IMR-90 (cell line): ENCODE results near the gene POLR2I. TPM values are rescaled to one million over a fixed set of nuclear protein-coding genes. Genes with fewer than 3 reads are reported as not detected.
A peak's percentile ranks its signal among the peaks of the same experiment; 100 is the strongest.

Experiments used
- ATAC-seq: fragments of 200-7000 bp; cut with Tn5 transposase; 2 replicates; pipeline ENCODE4 v1.9.1; 2020; ENCODE audit warnings: low read depth, mild to moderate bottlenecking, moderate library complexity
- BruUV-seq: library from RNA; stranded (reverse); fragments of 400-500 nt; replicated peaks from 2 replicates; lab custom pipeline; 2021; lab: Mats Ljungman, UMichigan
- CTCF ChIA-PET: fragments of 300-600 bp; formaldehyde crosslinking; extraction: SDS; loops from one replicate; lab custom pipeline; 2021; ENCODE audit warnings: antibody characterized with exemption; lab: Yijun Ruan, JAX
- POLR2A ChIA-PET: fragments of 300-600 bp; sonication (Branson Sonifier 250); formaldehyde crosslinking; loops from one replicate; lab custom pipeline; 2022; ENCODE audit warnings: antibody characterized with exemption; ENCODE audit not compliant: unreplicated experiment; lab: Charles Lee
- DNase-seq: peaks from one replicate; pipeline ENCODE4 v3.0.0; 2013
- H2AFZ ChIP-seq: replicated peaks from 2 replicates; pipeline ENCODE3; 2013; ENCODE audit warnings: low read length, mild to moderate bottlenecking; ENCODE audit not compliant: poor library complexity
- H2AK5ac ChIP-seq: 2 replicates; pipeline ENCODE4 v1.6.1; 2013; ENCODE audit warnings: low read depth, low read length, inconsistent platforms
- H2AK9ac ChIP-seq: replicated peaks from 2 replicates; pipeline ENCODE3; 2013; ENCODE audit warnings: mild to moderate bottlenecking, low read depth, low read length, moderate library complexity; ENCODE audit not compliant: poor library complexity
- H2BK120ac ChIP-seq: 2 replicates; pipeline ENCODE4 v1.6.1; 2013; ENCODE audit warnings: low read depth, low read length, inconsistent platforms
- H2BK15ac ChIP-seq: 3 replicates; pipeline ENCODE4 v1.6.1; 2013; ENCODE audit warnings: low read depth, low read length, inconsistent platforms
- H2BK20ac ChIP-seq: 2 replicates; pipeline ENCODE4 v1.6.1; 2013; ENCODE audit warnings: low read depth, mild to moderate bottlenecking, inconsistent platforms, low read length, moderate library complexity
- H2BK5ac ChIP-seq: 2 replicates; pipeline ENCODE4 v1.6.1; 2013; ENCODE audit warnings: mild to moderate bottlenecking, low read depth, low read length, inconsistent platforms; ENCODE audit not compliant: poor library complexity, severe bottlenecking
- H3K14ac ChIP-seq: replicated peaks from 2 replicates; pipeline ENCODE4 v1.6.1; 2013; ENCODE audit warnings: low read depth, low read length, inconsistent platforms
- H3K18ac ChIP-seq: 2 replicates; pipeline ENCODE4 v1.6.1; 2013; ENCODE audit warnings: low read depth, low read length, control low read depth
- H3K23ac ChIP-seq: 2 replicates; pipeline ENCODE4 v1.6.1; 2013; ENCODE audit warnings: low read depth, low read length, inconsistent platforms
- H3K27ac ChIP-seq: 2 replicates; pipeline ENCODE4 v1.5.1; 2013; ENCODE audit warnings: mild to moderate bottlenecking, control low read depth, low read length; ENCODE audit not compliant: insufficient read depth
- H3K27me3 ChIP-seq: 2 replicates; pipeline ENCODE4 v1.6.1; 2013; ENCODE audit warnings: low read length; ENCODE audit not compliant: control insufficient read depth, insufficient read depth
- H3K36me3 ChIP-seq: 2 replicates; pipeline ENCODE4 v1.6.1; 2013; ENCODE audit warnings: low read length, mixed read lengths; ENCODE audit not compliant: control insufficient read depth, insufficient read depth
- H3K4ac ChIP-seq: 2 replicates; pipeline ENCODE4 v1.6.1; 2013; ENCODE audit warnings: low read depth, low read length, inconsistent platforms
- H3K4me1 ChIP-seq: 2 replicates; pipeline ENCODE4 v1.6.1; 2013; ENCODE audit warnings: low read length, mixed read lengths; ENCODE audit not compliant: control insufficient read depth, insufficient read depth
- H3K4me2 ChIP-seq: 2 replicates; pipeline ENCODE4 v1.6.1; 2013; ENCODE audit warnings: low read depth, mild to moderate bottlenecking, control low read depth, low read length, moderate library complexity
- H3K4me3 ChIP-seq: 2 replicates; pipeline ENCODE4 v1.5.1; 2013; ENCODE audit warnings: low read depth, mild to moderate bottlenecking, control low read depth, low read length, moderate library complexity; ENCODE audit not compliant: insufficient read depth
- H3K56ac ChIP-seq: 2 replicates; pipeline ENCODE4 v1.6.1; 2013; ENCODE audit warnings: low read length, inconsistent platforms; ENCODE audit not compliant: insufficient read depth; ENCODE audit errors: extremely low read depth
- H3K79me1 ChIP-seq, 2 experiments: 2 replicates each; pipeline ENCODE4 v1.6.1; 2013; ENCODE audit warnings: low read length in 2 of 2, inconsistent platforms in 1 of 2, low read depth in 1 of 2
- H3K9ac ChIP-seq: 2 replicates; pipeline ENCODE4 v1.6.1; 2013; ENCODE audit warnings: low read depth, low read length, control low read depth
- H3K9me1 ChIP-seq: 2 replicates; pipeline ENCODE4 v1.6.1; 2013; ENCODE audit warnings: low read length, inconsistent platforms; ENCODE audit not compliant: insufficient read depth
- H3K9me3 ChIP-seq: 2 replicates; pipeline ENCODE4 v1.6.1; 2013; ENCODE audit warnings: low read length; ENCODE audit not compliant: control insufficient read depth, insufficient read depth
- H4K20me1 ChIP-seq: 2 replicates; pipeline ENCODE4 v1.6.1; 2013; ENCODE audit warnings: low read length, inconsistent platforms; ENCODE audit not compliant: insufficient read depth
- H4K5ac ChIP-seq: 2 replicates; pipeline ENCODE4 v1.6.1; 2013; ENCODE audit warnings: mild to moderate bottlenecking, low read depth, low read length, control low read depth
- H4K8ac ChIP-seq, 2 experiments: 2 replicates each; pipeline ENCODE4 v1.6.1; 2013; ENCODE audit warnings: low read depth in 2 of 2, low read length in 2 of 2, control low read depth in 1 of 2, inconsistent platforms in 1 of 2
- H4K91ac ChIP-seq: 2 replicates; pipeline ENCODE4 v1.6.1; 2013; ENCODE audit warnings: low read depth, low read length, inconsistent platforms; ENCODE audit not compliant: insufficient read depth
- POLR2A ChIP-seq: IDR thresholded peaks from 2 replicates; pipeline ENCODE4 v1.6.1; 2012; ENCODE audit warnings: mild to moderate bottlenecking, low read depth, low read length
- WGBS, 2 experiments: methylation state at CpG; one replicate each; pipeline versions ENCODE4 v1.1.5 to v1.1.7; 2013; ENCODE audit warnings: missing lambda C conversion rate in 2 of 2; ENCODE audit not compliant: insufficient read length in 1 of 2; ENCODE audit errors: extremely low coverage in 2 of 2; 5-methylcytosine and 5-hydroxymethylcytosine counted together
- dilution Hi-C: fragments of 300-500 bp; cut with HindIII; formaldehyde crosslinking; loops from one replicate; pipeline ENCODE4 v1.14.3; 2018; ENCODE audit warnings: low sequenced_read_pairs; ENCODE audit not compliant: unreplicated experiment
- in situ Hi-C: fragments of 300-500 bp; cut with MboI; formaldehyde crosslinking; loops from 3 replicates; pipeline ENCODE4 v1.14.3; 2019; ENCODE audit warnings: low sequenced_read_pairs, inconsistent platforms, mixed read lengths
- intact Hi-C: fragments of 100-400 bp; cut with micrococcal nuclease; formaldehyde crosslinking; loops from 2 replicates; pipeline ENCODE4 v1.10.0; 2022
- polyA plus RNA-seq, 3 experiments: library from polyadenylated mRNA; depleted of rRNA; stranded (reverse); fragments of >200 nt; gene quantifications; 2 replicates each; pipeline ENCODE4 v1.2.3, GENCODE V29; 2012; ENCODE audit warnings: low replicate concordance in 1 of 3
- total RNA-seq: library from RNA; depleted of rRNA; stranded (reverse); fragments of >200 nt; gene quantifications from 2 replicates; pipeline ENCODE4 v1.2.3, GENCODE V29; 2012

Gene POLR2I
- total and polyA plus RNA-seq, 2 of the 4 experiments (the other 2 are of a cell fraction) = 35.8 to 59.7 TPM

DNA sequence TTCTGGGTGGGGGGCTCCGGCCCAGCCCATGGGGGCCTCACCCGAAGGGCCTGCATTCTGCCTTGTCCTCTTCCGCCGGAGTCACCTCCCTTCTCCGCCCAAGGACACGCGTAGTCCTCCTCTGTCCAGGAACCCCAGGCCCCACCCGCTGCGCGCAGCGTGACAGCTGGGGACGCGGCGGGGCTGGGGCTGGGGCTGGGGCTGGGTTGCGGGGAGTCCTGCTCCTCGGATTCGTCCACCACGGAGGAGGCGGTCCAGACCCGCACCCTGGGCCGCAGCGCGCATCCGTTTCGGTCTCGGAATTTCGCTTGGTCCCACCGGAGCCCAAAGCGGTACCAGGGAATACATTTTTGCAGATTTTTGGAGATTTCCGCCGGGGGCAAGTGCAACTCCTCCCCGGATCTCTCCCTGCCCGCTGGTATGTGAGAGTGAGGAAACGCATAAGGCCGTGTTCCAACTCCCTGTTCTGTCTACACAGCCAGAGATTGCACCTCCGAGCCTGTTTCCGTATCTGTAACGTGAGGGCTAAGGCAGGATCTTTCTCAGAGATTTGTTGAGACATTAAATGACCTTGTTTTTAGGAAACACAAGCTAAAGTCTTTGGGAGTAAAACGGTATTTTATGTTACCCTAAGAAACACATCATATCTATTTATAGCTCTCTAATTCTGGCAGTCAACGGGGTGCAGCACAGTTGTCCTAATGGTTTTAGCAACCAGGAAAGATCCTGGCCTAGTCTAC, 37.8 kb upstream of the POLR2I start, which contains the start of gene COX7A1:
COX7A1 (minus strand) TSS at position 96 of the 740 bp plus-strand sequence; CDS start at position 56, 40 bp downstream.
- H3K56ac ChIP-seq = no peak within 1 kb of the TSS
- CTCF ChIA-PET = interaction anchor here (0.7 to 0.9 kb wide), 3 partner anchors 17 to 75 kb away, joined by 4 to 6 read pairs (median 4); no protein-coding TSS in a partner anchor
- H2BK20ac ChIP-seq = no peak within 1 kb of the TSS
- dilution Hi-C loops (no loop called here), in situ Hi-C loops (no loop called here), intact Hi-C loops (no loop called here)
- DNase-seq (peak; percentile 13), ATAC-seq (peak; percentile 40)
- 28% methylated on average over 5 of the region's 40 CpGs; no CpG with 5 or more reads in 1 of the 2 experiments for WGBS, 2 experiments
- peak within 1 kb of the TSS; percentile 35; the same call in 1 of the 2 replicates for H3K4me2 ChIP-seq
- H3K79me1 ChIP-seq = peaks cover 4 to 28% of the 10 kb centered on the region in 2 experiments; a peak in 2 of 4 replicates
- no peak within 1 kb of the TSS for H3K18ac ChIP-seq
- H2BK5ac ChIP-seq = no peak within 1 kb of the TSS
- H2AFZ ChIP-seq = peak within 1 kb of the TSS; percentile 77
- peaks cover 6% of the 10 kb centered on the region; the same call in 1 of the 2 replicates for H3K4me1 ChIP-seq
- H3K9ac ChIP-seq = no peak within 1 kb of the TSS
- H3K23ac ChIP-seq = no peak within 1 kb of the TSS; the same call in 1 of the 2 replicates
- H2AK5ac ChIP-seq = no peak within 1 kb of the TSS
- no TSS peak for BruUV-seq
- 0 out of 2 replicates have a peak within 1 kb of the TSS, but pooled peaks have one; percentile 1 for H3K4me3 ChIP-seq
- no peak within 1 kb of the TSS for H2BK15ac ChIP-seq
- no peak within 1 kb of the TSS for H2BK120ac ChIP-seq
- peaks cover 10% of the 10 kb centered on the region for H4K20me1 ChIP-seq
- H4K91ac ChIP-seq = no peak within 1 kb of the TSS
- POLR2A ChIA-PET = no interaction called here
- no peak within 1 kb of the TSS for H3K27ac ChIP-seq
- no peak within 1 kb of the TSS for H3K14ac ChIP-seq
- no peak for TF ChIP-seq POLR2A
- H3K9me1 ChIP-seq = no peaks in the 10 kb centered on the region; the same call in 1 of the 2 replicates
- peak within 1 kb of the TSS; percentile 87 for H2AK9ac ChIP-seq
- H3K36me3 ChIP-seq = peaks cover 29% of the 10 kb centered on the region
- H3K4ac ChIP-seq = peak within 1 kb of the TSS; percentile 27; the same call in 1 of the 2 replicates
- peak within 1 kb of the TSS in 1 of 2 experiments; percentile 13; a peak in 2 of 4 replicates for H4K8ac ChIP-seq
- no peaks in the 10 kb centered on the region for H3K9me3 ChIP-seq
- H3K27me3 ChIP-seq = no peaks in the 10 kb centered on the region
- H4K5ac ChIP-seq = no peak within 1 kb of the TSS; the same call in 1 of the 2 replicates
